K562 (cell line): ENCODE data around the gene GJA9. TPM values are rescaled to one million over a fixed set of nuclear protein-coding genes. Genes with fewer than 3 reads are reported as not detected.

Experiments used
- E4F1 ChIP-seq: fragments of 250-450 bp; sonication (Bioruptor Pico); IDR thresholded peaks from 2 replicates; pipeline ENCODE4 v1.5.0; 2021; ENCODE audit warnings: mild to moderate bottlenecking, borderline replicate concordance
- JUN ChIP-seq, 2 experiments: sonication (generic) in 1 of 2; formaldehyde crosslinking in 1 of 2; IDR thresholded peaks; 2 replicates each; pipeline versions ENCODE4 v1.6.1 to v1.8.0; 2012 to 2022; ENCODE audit warnings: borderline replicate concordance in 2 of 2, mild to moderate bottlenecking in 2 of 2, improper control_type of control experiment in 1 of 2, low read depth in 1 of 2, low read length in 1 of 2, missing genetic modification reagents in 1 of 2
- RBM15 ChIP-seq: fragments of 200-400 bp; formaldehyde crosslinking; IDR thresholded peaks from 2 replicates; pipeline ENCODE4 v1.6.1; 2018; ENCODE audit warnings: mild to moderate bottlenecking, low read length, moderate library complexity; ENCODE audit not compliant: insufficient read depth
- ZNF609 ChIP-seq: sonication (generic); formaldehyde crosslinking; IDR thresholded peaks from 2 replicates; pipeline ENCODE4 v1.8.1; 2023; ENCODE audit warnings: missing genetic modification reagents, mild to moderate bottlenecking, borderline replicate concordance
- polyA plus RNA-seq, 8 experiments: library from polyadenylated mRNA; depleted of rRNA in 4 of 8; stranded (reverse) in 5 of 8; unstranded in 3 of 8; fragments of >200 nt; fragmentation: Nextera tagmentation in 2 of 8; fragmentation: Illumina TruSeq in 1 of 8; extraction: Ambion mirVana in 2 of 8; extraction: Trizol in 1 of 8; gene quantifications; 2 replicates each; pipeline versions ENCODE4 v1.2.1 to v1.2.3, GENCODE V29; 2011 to 2014; ENCODE audit warnings: inconsistent platforms in 1 of 8, missing spikeins in 1 of 8
- total RNA-seq, 7 experiments: library from RNA; depleted of rRNA in 6 of 7; stranded (reverse); fragments of >200 nt in 6 of 7; fragmentation: Illumina TruSeq in 2 of 7; extraction: Trizol in 2 of 7; gene quantifications; 2 replicates each; pipeline versions ENCODE4 v1.2.1 to v1.2.3, GENCODE V29; 2011 to 2021; ENCODE audit warnings: low replicate concordance in 1 of 7

Gene GJA9
- total and polyA plus RNA-seq, 9 of the 15 experiments (the other 6 are each of a cell fraction or from before 2014, with no cell fraction given): not detected

- TF ChIP-seq E4F1 (no peak), ZNF609 (CRISPR knock-in tag) (no peak), RBM15 (no peak), JUN (IDR thresholded peaks at IDR 0.05; ENCODE audit: borderline replicate concordance, low read depth, low read length) (no peak), JUN (CRISPR knock-in tag; IDR thresholded peaks at IDR 0.05; ENCODE audit: borderline replicate concordance) (no peak)
These were observed 7.3 kb upstream of the GJA9 start (continued) for GRCh38 chr1:38888423-38889333.
